Large intestine (tissue), 3 donors: Measurements from ENCODE around the gene NGEF. TPM values are rescaled to one million over a fixed set of nuclear protein-coding genes. Genes with fewer than 3 reads are reported as not detected.

ENCODE experiments used
- DNase-seq, 2 donors: peaks; one replicate each; pipeline versions ENCODE4 v3.0.0 to v3.0.0-alpha.2; 2013
- H3K27ac ChIP-seq: one replicate; pipeline ENCODE4 v1.5.1; 2013; ENCODE audit warnings: low read length
- H3K27me3 ChIP-seq: 2 replicates; pipeline ENCODE4 v1.6.1; 2013; ENCODE audit warnings: low read length; ENCODE audit not compliant: control insufficient read depth, insufficient read depth
- H3K36me3 ChIP-seq: 2 replicates; pipeline ENCODE4 v1.6.1; 2013; ENCODE audit warnings: low read length; ENCODE audit not compliant: control insufficient read depth, insufficient read depth
- H3K4me1 ChIP-seq: one replicate; pipeline ENCODE4 v1.6.1; 2013; ENCODE audit warnings: low read length; ENCODE audit not compliant: control insufficient read depth, insufficient read depth
- H3K4me3 ChIP-seq: one replicate; pipeline ENCODE4 v1.5.1; 2013; ENCODE audit warnings: low read length
- H3K9me3 ChIP-seq: one replicate; pipeline ENCODE4 v1.6.1; 2013; ENCODE audit warnings: mild to moderate bottlenecking, low read depth, low read length, moderate library complexity; ENCODE audit not compliant: control insufficient read depth
- WGBS: methylation state at CpG from one replicate; pipeline ENCODE4 v1.1.5; 2013; ENCODE audit warnings: low lambda C conversion rate; ENCODE audit not compliant: insufficient coverage; 5-methylcytosine and 5-hydroxymethylcytosine counted together
- polyA plus RNA-seq: library from polyadenylated mRNA; unstranded; fragments of 120-200 nt; gene quantifications from one replicate; pipeline ENCODE4 v1.2.1, GENCODE V29; 2013

NGEF gene
- polyA plus RNA-seq, 1 donor, result 22.9 TPM

DNA sequence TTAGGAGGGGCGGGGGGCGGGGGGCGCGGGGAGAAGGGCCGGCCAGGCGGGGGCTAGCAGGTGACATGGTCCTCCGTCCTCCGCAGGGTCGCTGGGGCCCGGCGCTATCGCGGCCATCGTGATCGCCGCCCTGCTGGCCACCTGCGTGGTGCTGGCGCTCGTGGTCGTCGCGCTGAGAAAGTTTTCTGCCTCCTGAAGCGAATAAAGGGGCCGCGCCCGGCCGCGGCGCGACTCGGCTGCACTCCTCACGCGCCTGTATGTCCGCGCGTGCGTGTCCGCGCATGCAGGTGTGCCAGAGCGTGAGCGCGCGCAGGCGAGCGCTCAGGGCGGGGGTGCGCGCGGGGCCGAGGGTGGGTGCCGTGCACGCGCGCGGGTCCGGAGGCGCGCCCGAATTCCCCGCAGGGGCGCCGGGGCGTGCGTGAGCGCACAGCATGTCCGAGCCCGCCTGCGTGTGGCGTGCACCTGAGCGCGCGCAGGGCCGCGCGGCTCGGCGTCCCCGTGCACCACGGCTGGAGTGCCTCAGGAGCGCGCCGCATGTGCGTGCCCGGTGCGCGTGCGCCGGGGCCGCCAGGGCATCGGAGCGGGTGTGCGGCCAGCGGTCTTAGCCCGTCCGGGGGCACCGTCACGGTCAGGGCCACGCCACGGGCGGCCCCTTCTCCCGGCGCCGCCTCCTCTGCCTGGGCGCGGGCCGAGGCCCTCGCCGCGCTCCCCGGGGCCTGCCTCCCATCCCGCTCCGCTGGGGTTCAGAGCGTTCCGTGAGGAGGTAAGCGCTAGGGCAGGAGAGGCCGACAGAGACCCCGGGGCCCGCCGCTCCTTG is 136.7 kb downstream of the NGEF start:
- WGBS, result no CpG with 5 or more reads among the region's 119 CpGs
- H3K4me3 ChIP-seq, result peak overlapping the region; percentile 81
- H3K9me3 ChIP-seq, result no peaks in the 10 kb centered on the region
- DNase-seq, result peak; percentile 61 to 86
- H3K36me3 ChIP-seq, result no peaks in the 10 kb centered on the region
- peaks cover 4% of the 10 kb centered on the region for H3K27me3 ChIP-seq
- peak overlapping the region; percentile 61 for H3K27ac ChIP-seq
- peaks cover 44% of the 10 kb centered on the region for H3K4me1 ChIP-seq

DNA sequence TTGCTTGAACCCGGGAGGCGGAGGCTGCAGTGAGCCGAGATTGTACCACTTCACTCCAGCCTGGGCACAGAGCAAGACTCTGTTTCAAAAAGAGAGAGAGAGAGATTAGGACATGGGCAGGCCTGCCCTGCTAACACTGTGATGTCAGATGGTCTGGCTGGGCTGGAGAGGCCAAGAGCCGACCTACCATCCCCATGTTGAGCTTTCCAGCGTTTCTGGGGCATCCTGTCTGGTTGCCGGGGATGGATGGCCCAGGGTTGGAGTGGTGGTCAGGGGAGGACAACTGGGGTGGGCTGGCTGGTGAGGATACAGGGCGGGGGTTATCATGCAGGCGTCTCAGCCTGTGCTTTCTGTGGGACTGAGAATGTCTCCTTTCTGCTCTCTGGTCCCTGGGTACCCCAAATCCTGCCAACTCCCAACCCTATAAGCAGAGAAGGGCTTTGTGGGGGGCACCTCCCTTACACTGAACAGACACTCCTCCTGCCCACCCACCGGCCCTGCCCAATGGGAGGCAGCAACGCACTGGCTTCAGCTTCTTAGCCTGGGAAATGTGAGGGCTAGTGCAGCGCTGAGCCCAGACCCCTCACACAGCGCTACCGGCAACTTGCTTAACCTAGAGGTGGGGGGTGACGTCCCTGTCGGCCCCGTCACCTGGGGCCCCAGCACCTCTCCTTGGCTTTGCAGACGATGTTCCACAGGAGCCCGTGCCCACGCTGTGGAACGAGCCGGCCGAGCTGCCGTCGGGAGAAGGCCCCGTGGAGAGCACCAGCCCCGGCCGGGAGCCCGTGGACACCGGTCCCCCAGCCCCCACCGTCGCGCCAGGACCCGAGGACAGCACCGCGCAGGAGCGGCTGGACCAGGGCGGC is 137.6 kb downstream of the NGEF start:
- Histone ChIP-seq H3K27ac (peak overlapping the region; percentile 96), H3K27me3 (peaks cover 4% of the 10 kb centered on the region), H3K9me3 (no peaks in the 10 kb centered on the region), H3K4me1 (peaks cover 45% of the 10 kb centered on the region), H3K4me3 (peak overlapping the region; percentile 81), H3K36me3 (no peaks in the 10 kb centered on the region)
- no CpG with 5 or more reads among the region's 37 CpGs for WGBS
- DNase-seq, result peak in 1 of 2 donors; percentile 60

DNA sequence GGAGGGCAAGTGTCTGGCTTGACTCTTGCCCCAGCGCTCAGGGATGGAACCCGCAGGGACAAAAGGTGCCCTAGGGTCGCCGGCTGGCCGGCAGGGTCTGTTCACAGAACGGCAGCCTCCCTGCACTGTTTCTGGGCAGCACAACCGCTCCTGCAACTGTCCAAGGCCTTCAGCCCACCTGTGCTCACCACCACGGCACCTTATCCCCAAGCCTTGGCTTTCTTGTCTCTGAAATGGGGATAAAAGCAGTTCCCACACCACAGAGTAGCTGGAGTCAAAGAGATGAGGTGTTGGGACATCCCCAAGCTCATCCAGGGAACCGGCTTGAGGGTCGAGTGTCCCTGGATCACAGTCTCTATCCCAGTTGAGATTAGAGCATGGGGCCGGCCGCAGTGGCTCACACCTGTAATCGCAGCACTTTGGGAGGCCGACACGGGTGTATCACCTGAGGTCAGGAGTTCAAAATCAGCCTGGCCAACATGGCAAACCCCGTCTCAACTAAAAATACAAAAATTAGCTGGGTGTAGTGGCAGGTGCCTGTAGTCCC is 138.3 kb downstream of the NGEF start:
- no CpG with 5 or more reads among the region's 16 CpGs for WGBS
- no peak overlapping the region for H3K4me3 ChIP-seq
- peaks cover 45% of the 10 kb centered on the region for H3K4me1 ChIP-seq
- no peaks in the 10 kb centered on the region for H3K36me3 ChIP-seq
- peak overlapping the region; percentile 96 for H3K27ac ChIP-seq
- peaks cover 4% of the 10 kb centered on the region for H3K27me3 ChIP-seq
- DNase-seq, result no peak
- no peaks in the 10 kb centered on the region for H3K9me3 ChIP-seq

DNA sequence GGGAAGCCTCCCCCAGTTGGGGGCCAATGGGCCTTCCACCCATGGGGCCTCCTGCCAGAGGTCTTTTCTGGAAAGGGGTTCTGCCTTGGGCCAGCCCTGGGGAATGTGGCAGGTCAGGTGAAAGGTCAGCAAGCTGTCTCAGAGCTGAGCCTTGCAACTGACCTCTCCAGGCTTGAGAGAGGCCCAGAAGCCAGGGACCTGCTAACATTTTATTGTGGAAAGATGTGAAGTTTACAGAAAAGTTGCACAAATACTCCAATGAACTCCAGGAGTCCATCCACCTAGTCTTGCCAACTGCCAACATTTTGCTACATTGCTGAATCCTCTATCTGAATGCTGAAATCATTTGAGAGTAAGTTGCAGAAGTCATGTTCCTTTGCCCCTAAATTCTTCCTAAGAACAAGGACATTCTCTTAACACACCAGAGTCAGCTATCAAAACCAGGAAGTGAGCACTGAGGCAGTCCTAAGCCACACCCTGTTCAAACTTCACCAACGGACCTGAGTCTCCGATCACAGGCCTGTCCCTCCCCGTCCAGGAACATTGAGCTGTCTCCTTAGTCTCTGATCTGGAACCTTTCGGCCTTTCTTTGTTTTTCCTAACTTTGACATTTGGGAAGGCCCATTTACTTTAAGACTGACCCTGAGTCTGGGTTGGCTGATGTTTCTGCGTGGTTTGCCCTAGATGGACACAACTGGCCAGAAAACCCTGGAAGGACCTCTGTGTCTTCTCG is 139.0 kb downstream of the NGEF start:
- no CpG with 5 or more reads among the region's 6 CpGs for WGBS
- H3K4me3 ChIP-seq, result no peak overlapping the region
- no peaks in the 10 kb centered on the region for H3K36me3 ChIP-seq
- peak; percentile 82 to 93 for DNase-seq
- H3K9me3 ChIP-seq, result no peaks in the 10 kb centered on the region
- peaks cover 45% of the 10 kb centered on the region for H3K4me1 ChIP-seq
- H3K27ac ChIP-seq, result peak overlapping the region; percentile 96
- peaks cover 4% of the 10 kb centered on the region for H3K27me3 ChIP-seq

DNA sequence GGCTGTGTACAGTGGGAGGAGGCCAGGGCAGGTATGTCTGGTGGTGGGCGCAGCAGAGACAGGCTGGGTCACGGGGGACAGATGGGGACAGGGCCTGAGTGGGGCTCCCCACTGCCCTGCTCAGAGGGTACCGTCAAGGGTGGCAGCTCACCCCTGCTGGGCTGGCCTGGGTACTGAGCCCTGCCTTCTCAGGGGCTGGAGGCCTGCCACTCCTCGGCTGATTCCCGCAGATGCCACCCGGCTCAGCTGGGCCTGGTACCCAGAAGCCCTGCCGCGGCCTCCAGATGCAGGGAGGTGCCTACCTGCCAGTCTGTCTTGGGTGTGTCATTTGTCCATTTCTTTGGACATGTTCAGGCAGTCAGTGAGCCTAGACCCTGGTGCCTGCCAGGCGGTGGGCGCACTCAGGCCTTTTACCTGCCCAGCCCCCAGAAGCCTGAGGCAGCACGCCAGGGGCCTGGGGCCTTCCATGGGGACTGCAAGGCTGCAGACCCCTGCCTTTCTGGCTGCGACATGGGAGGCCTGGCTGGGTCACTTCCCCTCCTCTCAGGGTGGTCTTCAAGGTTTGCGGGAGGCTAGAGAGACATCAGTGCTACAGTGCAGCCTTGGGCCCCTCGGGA is 139.7 kb downstream of the NGEF start:
- no peaks in the 10 kb centered on the region for H3K9me3 ChIP-seq
- WGBS, result no CpG with 5 or more reads among the region's 14 CpGs
- H3K36me3 ChIP-seq, result no peaks in the 10 kb centered on the region
- peaks cover 45% of the 10 kb centered on the region for H3K4me1 ChIP-seq
- H3K4me3 ChIP-seq, result no peak overlapping the region
- peaks cover 4% of the 10 kb centered on the region for H3K27me3 ChIP-seq
- DNase-seq, result no peak
- peak overlapping the region; percentile 96 for H3K27ac ChIP-seq

DNA sequence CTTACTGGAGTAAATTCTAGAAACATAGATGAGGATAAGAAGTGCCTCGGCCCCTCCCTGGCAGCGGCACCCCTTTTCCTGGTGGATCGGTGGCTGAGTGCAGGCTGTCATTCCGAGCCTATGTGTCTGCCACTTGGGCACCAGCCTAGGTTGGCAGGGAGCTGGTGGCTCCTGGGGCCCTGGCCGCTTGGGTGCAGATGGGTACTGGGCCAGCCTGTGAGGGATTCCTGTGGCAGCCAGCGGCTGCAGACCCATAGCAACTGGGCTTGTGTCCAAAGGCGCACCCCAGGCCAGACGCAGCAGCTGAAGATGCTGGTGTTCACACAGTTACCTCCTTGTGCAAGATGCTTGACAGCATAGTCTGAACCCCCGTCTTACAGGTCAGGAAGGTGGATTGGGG is 140.2 kb downstream of the NGEF start:
- H3K27ac ChIP-seq, result peak overlapping the region; percentile 96
- H3K36me3 ChIP-seq, result no peaks in the 10 kb centered on the region
- no peak overlapping the region for H3K4me3 ChIP-seq
- H3K27me3 ChIP-seq, result peaks cover 4% of the 10 kb centered on the region
- WGBS, result no CpG with 5 or more reads among the region's 9 CpGs
- no peak for DNase-seq
- peaks cover 45% of the 10 kb centered on the region for H3K4me1 ChIP-seq
- H3K9me3 ChIP-seq, result no peaks in the 10 kb centered on the region

DNA sequence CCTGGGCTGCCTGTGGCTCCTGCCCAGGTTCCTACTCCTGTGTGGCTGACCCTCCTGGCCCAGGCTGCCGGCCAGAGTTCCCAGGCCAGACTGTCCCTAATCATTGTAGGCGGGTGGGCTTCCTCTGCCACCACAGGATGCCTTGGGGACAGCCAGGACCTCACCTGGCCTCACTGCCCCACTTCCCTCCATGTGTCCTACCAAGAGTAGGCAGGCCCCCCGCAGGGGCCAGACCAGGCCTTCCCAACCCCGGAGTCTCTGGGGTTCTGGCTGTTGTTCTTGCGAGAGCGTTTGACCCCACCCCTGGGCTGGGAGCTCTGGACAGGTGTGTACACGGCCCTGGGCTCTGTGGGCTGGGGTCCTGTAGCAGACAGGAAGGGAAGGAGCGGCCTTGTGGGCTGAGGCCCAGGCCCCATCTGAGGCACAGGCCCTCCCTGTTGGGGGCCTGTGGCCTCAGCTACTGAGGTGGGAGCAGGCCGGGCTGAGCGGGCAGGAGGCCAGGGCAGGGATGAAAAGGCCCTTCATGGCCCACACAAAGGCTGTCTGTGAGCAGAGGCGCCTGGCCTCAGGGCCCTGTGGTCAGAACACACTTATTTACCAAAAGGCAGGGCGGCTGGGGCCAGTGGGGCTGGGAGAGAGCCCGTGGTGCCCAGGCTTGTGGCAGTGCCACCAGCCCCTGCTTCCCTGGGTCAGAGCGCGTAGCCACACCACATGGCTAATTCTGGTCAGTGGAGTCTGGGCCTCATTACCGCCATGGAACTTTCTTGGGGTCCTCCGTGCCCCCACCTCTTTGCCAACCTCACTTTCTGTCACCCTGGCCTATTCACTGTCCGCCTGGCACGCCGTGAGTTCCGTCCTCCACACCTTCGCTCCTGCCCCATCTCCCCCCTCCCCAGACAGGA is 141.0 kb downstream of the NGEF start:
- no peaks in the 10 kb centered on the region for H3K9me3 ChIP-seq
- H3K27me3 ChIP-seq, result peaks cover 4% of the 10 kb centered on the region
- DNase-seq, result no peak
- H3K27ac ChIP-seq, result no peak overlapping the region
- WGBS, result 100% methylated on average over 1 of the region's 22 CpGs
- no peaks in the 10 kb centered on the region for H3K36me3 ChIP-seq
- peaks cover 41% of the 10 kb centered on the region for H3K4me1 ChIP-seq
- no peak overlapping the region for H3K4me3 ChIP-seq

DNA sequence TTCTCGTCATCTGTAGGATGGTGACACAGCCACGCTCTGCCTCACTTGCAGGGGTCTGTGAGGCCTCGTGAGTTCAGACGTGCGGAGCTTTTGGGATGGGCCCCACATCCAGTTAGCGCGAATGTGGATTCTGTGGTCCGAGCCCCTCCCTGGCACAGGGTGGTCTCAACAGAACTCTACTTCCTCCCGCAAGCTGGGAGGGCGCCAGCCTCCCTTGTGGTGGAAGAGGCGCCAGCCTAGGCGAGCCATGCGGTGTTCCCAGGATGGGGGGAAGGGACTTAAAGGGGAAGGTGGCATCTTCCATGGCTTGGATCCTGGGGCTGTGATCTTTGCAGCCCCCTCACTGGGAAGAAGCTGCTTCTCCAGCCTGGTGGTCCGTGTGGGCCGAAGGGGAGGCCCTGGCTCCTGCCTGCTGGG is 141.6 kb downstream of the NGEF start:
- Histone ChIP-seq H3K9me3 (no peaks in the 10 kb centered on the region), H3K4me3 (no peak overlapping the region), H3K27ac (no peak overlapping the region), H3K36me3 (no peaks in the 10 kb centered on the region), H3K4me1 (peaks cover 41% of the 10 kb centered on the region), H3K27me3 (peaks cover 4% of the 10 kb centered on the region)
- no peak for DNase-seq
- WGBS, result no CpG with 5 or more reads among the region's 15 CpGs

DNA sequence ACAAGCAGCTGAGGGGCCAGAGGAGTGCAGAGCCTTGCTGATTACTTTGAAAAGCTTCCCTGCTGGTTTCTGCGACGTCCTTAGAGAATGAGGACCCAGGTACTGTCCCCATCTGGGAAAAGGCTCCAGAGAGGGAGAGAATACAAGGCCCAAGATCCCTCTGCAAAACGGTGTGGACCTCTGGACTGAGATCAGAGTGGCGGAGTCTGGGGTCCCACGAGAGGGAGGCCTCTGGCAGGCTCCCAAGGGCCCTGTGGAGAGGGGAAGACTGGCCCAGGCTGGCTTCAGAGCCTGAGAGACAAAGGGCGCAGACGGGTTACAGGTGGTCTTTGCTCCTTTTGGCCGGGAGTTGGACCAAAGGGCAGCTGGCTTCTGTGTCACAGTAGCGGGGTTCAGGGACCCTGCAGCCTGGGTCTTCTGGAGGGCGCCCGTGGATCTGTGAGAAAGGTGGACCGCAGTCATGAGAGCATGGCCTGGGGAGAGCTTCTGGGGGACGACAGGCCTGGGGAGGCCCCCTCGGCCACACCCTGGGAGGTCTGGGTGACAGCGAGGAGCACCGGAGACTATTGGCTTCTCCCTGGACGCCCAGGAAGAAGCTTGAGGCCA is 142.2 kb downstream of the NGEF start:
- DNase-seq, result no peak
- Histone ChIP-seq H3K27me3 (peaks cover 4% of the 10 kb centered on the region), H3K4me1 (peaks cover 41% of the 10 kb centered on the region), H3K4me3 (no peak overlapping the region), H3K9me3 (no peaks in the 10 kb centered on the region), H3K27ac (no peak overlapping the region), H3K36me3 (no peaks in the 10 kb centered on the region)
- no CpG with 5 or more reads among the region's 17 CpGs for WGBS
